ENCODE results near the gene HBP1.

GRCh38 chr7:107181172-107181571, 12.4 kb downstream of the HBP1 start:
- TF ChIP-seq CTCF (IDR thresholded peaks at IDR 0.05; ENCODE audit: insufficient read depth, low read length) = no peak
- TF ChIP-seq POLR2AphosphoS5 (IDR thresholded peaks at IDR 0.05; ENCODE audit: low read depth) = no peak
- TF ChIP-seq REST (IDR thresholded peaks at IDR 0.05; ENCODE audit: insufficient replicate concordance, low read depth) = no peak
- TF ChIP-seq SPI1 (IDR thresholded peaks at IDR 0.05; ENCODE audit: borderline replicate concordance, low read depth) = no peak

All from HL-60 (cell line).